ENCODE measurements around the gene THRA. TPM values are rescaled to one million over a fixed set of nuclear protein-coding genes. Genes with fewer than 3 reads are reported as not detected.

The THRA gene
- polyA plus RNA-seq, 5 donors: 61.9 to 86.3 (median 72.0) TPM

- no peak for DNase-seq
Observed at GRCh38 chr17:40097931-40098845, 35.4 kb downstream of the THRA start.

GRCh38 chr17:40098846-40099618 lies 36.3 kb downstream of the THRA start:
- peak; percentile 90 to 91 for DNase-seq

GRCh38 chr17:40099619-40100418 lies 37.1 kb downstream of the THRA start:
- no peak for DNase-seq

GRCh38 chr17:40100419-40100668 lies 37.6 kb downstream of the THRA start, which contains the start of gene NR1D1:
Gene NR1D1 (minus strand): TSS chr17:40100589. CDS start chr17:40100094, 495 bp downstream.
- DNase-seq: no peak

- peak; percentile 93 to 94 for DNase-seq
Observed at GRCh38 chr17:40100669-40101366, 38.1 kb downstream of the THRA start.

- DNase-seq: no peak
Observed at GRCh38 chr17:40101367-40102210, 38.8 kb downstream of the THRA start.

- DNase-seq: no peak
Observed at GRCh38 chr17:40103071-40103661, 40.4 kb downstream of the THRA start.

- DNase-seq: no peak
Observed at GRCh38 chr17:40103688-40104087, 40.9 kb downstream of the THRA start.

GRCh38 chr17:40104594-40105486 lies 42.1 kb downstream of the THRA start:
- DNase-seq: no peak

- no peak for DNase-seq
Observed at GRCh38 chr17:40105861-40106759, 43.3 kb downstream of the THRA start.

- DNase-seq: no peak
Observed at GRCh38 chr17:40106760-40107521, 44.2 kb downstream of the THRA start.

- no peak for DNase-seq
Observed at GRCh38 chr17:40107522-40108174, 44.9 kb downstream of the THRA start.

GRCh38 chr17:40108970-40109824 lies 46.4 kb downstream of the THRA start:
- no peak for DNase-seq

- no peak for DNase-seq
Observed at GRCh38 chr17:40110026-40110845, 47.5 kb downstream of the THRA start.
